GM21515 (cell line): ENCODE results near the gene SEMA4D.
"Not testable (repeated sequence)": the region's sequence is repeated elsewhere in the genome, so short reads cannot be mapped to it uniquely, and the experiment has no call there.

Experiments
- ATAC-seq: cut with Tn5 transposase; IDR thresholded peaks from one replicate; pipeline ENCODE4 v1.9.1; 2021; ENCODE audit not compliant: unreplicated experiment

The SEMA4D gene

GRCh38 chr9:89374176-89374575 is 123.7 kb downstream of the SEMA4D start:
- ATAC-seq: no peak

- no peak for ATAC-seq
Observed at GRCh38 chr9:89372979-89373378, 124.9 kb downstream of the SEMA4D start.

- no peak for ATAC-seq
Observed at GRCh38 chr9:89372230-89372816, 125.6 kb downstream of the SEMA4D start.

- not testable (repeated sequence) for ATAC-seq
Observed at GRCh38 chr9:89371791-89372190, 126.1 kb downstream of the SEMA4D start.

- ATAC-seq: no peak
Observed at GRCh38 chr9:89370593-89370992, 127.3 kb downstream of the SEMA4D start.

- no peak for ATAC-seq
Observed at GRCh38 chr9:89368978-89369377, 128.9 kb downstream of the SEMA4D start.

- ATAC-seq: no peak
Observed at GRCh38 chr9:89368550-89368949, 129.4 kb downstream of the SEMA4D start.

GRCh38 chr9:89367726-89368437 is 130.0 kb downstream of the SEMA4D start:
- no peak for ATAC-seq

GRCh38 chr9:89367281-89367680 is 130.6 kb downstream of the SEMA4D start:
- no peak for ATAC-seq

GRCh38 chr9:89366711-89367110 is 131.2 kb downstream of the SEMA4D start:
- no peak for ATAC-seq

GRCh38 chr9:89365532-89365912 is 132.4 kb downstream of the SEMA4D start:
- ATAC-seq: no peak

- no peak for ATAC-seq
Observed at GRCh38 chr9:89364666-89365531, 133.0 kb downstream of the SEMA4D start.

GRCh38 chr9:89363921-89364665 is 133.8 kb downstream of the SEMA4D start:
- ATAC-seq: no peak

GRCh38 chr9:89363311-89363670 is 134.6 kb downstream of the SEMA4D start:
- no peak for ATAC-seq

GRCh38 chr9:89362647-89363310 is 135.1 kb downstream of the SEMA4D start:
- ATAC-seq: no peak

GRCh38 chr9:89361816-89362646 is 135.9 kb downstream of the SEMA4D start:
- no peak for ATAC-seq

- no peak for ATAC-seq
Observed at GRCh38 chr9:89361031-89361430, 136.9 kb downstream of the SEMA4D start.

- no peak for ATAC-seq
Observed at GRCh38 chr9:89360465-89360864, 137.4 kb downstream of the SEMA4D start.

GRCh38 chr9:89359751-89360261 is 138.1 kb downstream of the SEMA4D start:
- ATAC-seq: no peak

- ATAC-seq: no peak
Observed at GRCh38 chr9:89358985-89359384, 138.9 kb downstream of the SEMA4D start.
